Naive B cell (primary cell): Measurements from ENCODE around the gene CHEK2. TPM values are rescaled to one million over a fixed set of nuclear protein-coding genes. Genes with fewer than 3 reads are reported as not detected.
A peak's percentile ranks its signal among the peaks of the same experiment; 100 is the strongest.
"Not testable (repeated sequence)": the region's sequence is repeated elsewhere in the genome, so short reads cannot be mapped to it uniquely, and the experiment has no call there.

Source experiments
- ATAC-seq, 2 donors: fragments of 150-1000 bp; cut with Tn5 transposase; 2 replicates each; pipeline ENCODE4 v1.10.0; 2021; ENCODE audit warnings: low read depth in 2 of 2, mild to moderate bottlenecking in 2 of 2, moderate library complexity in 2 of 2
- DNase-seq: peaks from one replicate; pipeline ENCODE4 v3.0.0; 2022
- H3K27ac Mint-ChIP-seq, 6 donors: one replicate each; pipeline ENCODE4 v1.8.0; 2020 to 2022; ENCODE audit warnings: mild to moderate bottlenecking in 6 of 6, mixed read lengths in 6 of 6, moderate library complexity in 5 of 6, inconsistent platforms in 2 of 6
- H3K27me3 Mint-ChIP-seq, 3 donors: one replicate each; pipeline ENCODE4 v1.8.0; 2021 to 2022; ENCODE audit warnings: mixed read lengths in 3 of 3, mild to moderate bottlenecking in 1 of 3
- H3K36me3 Mint-ChIP-seq, 2 donors: one replicate each; pipeline ENCODE4 v1.8.0; 2020 to 2022; ENCODE audit warnings: mixed read lengths in 2 of 2, inconsistent platforms in 1 of 2, mild to moderate bottlenecking in 1 of 2
- H3K4me1 Mint-ChIP-seq, 3 donors: one replicate each; pipeline ENCODE4 v1.8.0; 2020 to 2022; ENCODE audit warnings: mixed read lengths in 3 of 3, inconsistent platforms in 1 of 3, mild to moderate bottlenecking in 1 of 3, moderate library complexity in 1 of 3
- H3K4me3 Mint-ChIP-seq, 8 donors: one replicate each; pipeline ENCODE4 v1.8.0; 2020 to 2022; ENCODE audit warnings: mild to moderate bottlenecking in 8 of 8, mixed read lengths in 8 of 8, moderate library complexity in 8 of 8, inconsistent platforms in 2 of 8
- H3K9me3 Mint-ChIP-seq, 7 donors: one replicate each; pipeline ENCODE4 v1.8.0; 2020 to 2022; ENCODE audit warnings: mixed read lengths in 7 of 7, mild to moderate bottlenecking in 5 of 7, inconsistent platforms in 2 of 7, moderate library complexity in 1 of 7
- polyA plus RNA-seq, 6 donors: library from polyadenylated mRNA; unstranded; fragments of 300-500 nt; fragmentation: Illumina TruSeq; gene quantifications; one replicate each; pipeline ENCODE4 v1.2.3, GENCODE V29; 2021; ENCODE audit warnings: low read depth in 6 of 6

The CHEK2 gene
- polyA plus RNA-seq, 6 donors from 2014 or later = 16.0 to 75.9 (median 21.9) TPM

GRCh38 chr22:28768701-28769393, 27.2 kb upstream of the CHEK2 start:
- Mint-ChIP-seq H3K4me3 (no peak overlapping the region), H3K27ac (no peak overlapping the region), H3K9me3 (peaks cover 0 to 8% (median 1%) of the 10 kb centered on the region in 7 donors), H3K4me1 (peaks cover 7 to 10% (median 8%) of the 10 kb centered on the region in 3 donors), H3K36me3 (peaks cover 0 to 7% of the 10 kb centered on the region in 2 donors), H3K27me3 (no peaks in the 10 kb centered on the region)
- ATAC-seq (no peak), DNase-seq (no peak)

- DNase-seq (no peak), ATAC-seq (no peak)
- Mint-ChIP-seq H3K4me3 (no peak overlapping the region), H3K9me3 (peaks cover 0 to 8% (median 1%) of the 10 kb centered on the region in 7 donors), H3K36me3 (no peaks in the 10 kb centered on the region), H3K27me3 (no peaks in the 10 kb centered on the region), H3K4me1 (peaks cover under 1 to 3% (median 1%) of the 10 kb centered on the region in 3 donors), H3K27ac (no peak overlapping the region)
These were observed 25.0 kb upstream of the CHEK2 start for GRCh38 chr22:28766628-28767027.

GRCh38 chr22:28762000-28762399, 20.4 kb upstream of the CHEK2 start:
- not testable (repeated sequence) for H3K36me3 Mint-ChIP-seq, H3K27ac Mint-ChIP-seq, H3K9me3 Mint-ChIP-seq, DNase-seq, H3K27me3 Mint-ChIP-seq, H3K4me3 Mint-ChIP-seq, ATAC-seq
- H3K4me1 Mint-ChIP-seq = peaks cover 16 to 25% (median 17%) of the 10 kb centered on the region in 3 donors

- Mint-ChIP-seq H3K9me3 (no peaks in the 10 kb centered on the region), H3K27me3 (no peaks in the 10 kb centered on the region), H3K36me3 (peaks cover 5 to 7% of the 10 kb centered on the region in 2 donors), H3K4me3 (peak overlapping the region in 3 of 8 donors; percentile 32 to 64 (median 57)), H3K27ac (peak overlapping the region in 2 of 6 donors; percentile 78 to 92), H3K4me1 (peaks cover 16 to 25% (median 17%) of the 10 kb centered on the region in 3 donors)
- DNase-seq (no peak), ATAC-seq (no peak)
These were observed 19.8 kb upstream of the CHEK2 start for GRCh38 chr22:28761449-28761755.

- H3K9me3 Mint-ChIP-seq = no peaks in the 10 kb centered on the region
- H3K27me3 Mint-ChIP-seq = no peaks in the 10 kb centered on the region
- ATAC-seq = peak; percentile 25 to 54
- peaks cover 7 to 11% of the 10 kb centered on the region in 2 donors for H3K36me3 Mint-ChIP-seq
- peak overlapping the region; percentile 20 to 83 (median 41) for H3K27ac Mint-ChIP-seq
- peak overlapping the region in 6 of 8 donors; percentile 44 to 80 (median 59) for H3K4me3 Mint-ChIP-seq
- peaks cover 16 to 25% (median 17%) of the 10 kb centered on the region in 3 donors for H3K4me1 Mint-ChIP-seq
- DNase-seq = no peak
These were observed 18.4 kb upstream of the CHEK2 start for GRCh38 chr22:28759861-28760560.

GRCh38 chr22:28754512-28754911, 12.9 kb upstream of the CHEK2 start:
- DNase-seq, H3K4me3 Mint-ChIP-seq, H3K9me3 Mint-ChIP-seq, H3K4me1 Mint-ChIP-seq, ATAC-seq, H3K27me3 Mint-ChIP-seq, H3K27ac Mint-ChIP-seq: not testable (repeated sequence)
- peaks cover 10 to 14% of the 10 kb centered on the region in 2 donors for H3K36me3 Mint-ChIP-seq

GRCh38 chr22:28750471-28750881, 8.9 kb upstream of the CHEK2 start:
- H3K36me3 Mint-ChIP-seq = peaks cover 10 to 12% of the 10 kb centered on the region in 2 donors
- H3K4me3 Mint-ChIP-seq = no peak overlapping the region
- peaks cover 0 to 13% (median 2%) of the 10 kb centered on the region in 3 donors for H3K4me1 Mint-ChIP-seq
- H3K27ac Mint-ChIP-seq = peak overlapping the region in 1 of 6 donors; percentile 63
- ATAC-seq (no peak), DNase-seq (no peak)
- H3K9me3 Mint-ChIP-seq = no peaks in the 10 kb centered on the region
- no peaks in the 10 kb centered on the region for H3K27me3 Mint-ChIP-seq

GRCh38 chr22:28743852-28744251, 2.2 kb upstream of the CHEK2 start:
- ATAC-seq = no peak
- Mint-ChIP-seq H3K27ac (peak overlapping the region in 2 of 6 donors; percentile 34 to 64), H3K36me3 (peaks cover under 1% of the 10 kb centered on the region in 2 donors)

GRCh38 chr22:28742562-28742962, 942 bp upstream of the CHEK2 start:
- Mint-ChIP-seq H3K4me1 (peaks cover 22 to 44% (median 25%) of the 10 kb centered on the region in 3 donors), H3K27ac (peak overlapping the region; percentile 77 to 98 (median 96)), H3K9me3 (no peaks in the 10 kb centered on the region), H3K4me3 (peak overlapping the region; percentile 91 to 99 (median 97)), H3K36me3 (no peaks in the 10 kb centered on the region), H3K27me3 (no peaks in the 10 kb centered on the region)
- ATAC-seq (no peak), DNase-seq (no peak)

More at GRCh38 chr22:28743852-28744251, 2.2 kb upstream of the CHEK2 start:
- Mint-ChIP-seq H3K9me3 (no peaks in the 10 kb centered on the region), H3K4me3 (peak overlapping the region in 4 of 8 donors; percentile 19 to 93 (median 56)), H3K27me3 (no peaks in the 10 kb centered on the region), H3K4me1 (peaks cover 20 to 37% (median 25%) of the 10 kb centered on the region in 3 donors)
- no peak for DNase-seq

- H3K4me3 Mint-ChIP-seq = peak overlapping the region; percentile 91 to 99 (median 97)
- DNase-seq = no peak
- H3K4me1 Mint-ChIP-seq = peaks cover 22 to 44% (median 25%) of the 10 kb centered on the region in 3 donors
- ATAC-seq = no peak
- no peaks in the 10 kb centered on the region for H3K27me3 Mint-ChIP-seq
- peak overlapping the region; percentile 77 to 98 (median 96) for H3K27ac Mint-ChIP-seq
- no peaks in the 10 kb centered on the region for H3K9me3 Mint-ChIP-seq
- H3K36me3 Mint-ChIP-seq = no peaks in the 10 kb centered on the region
These were observed 328 bp downstream of the CHEK2 start for GRCh38 chr22:28741200-28741784.

GRCh38 chr22:28738876-28739275, 2.7 kb downstream of the CHEK2 start:
- ATAC-seq, DNase-seq, H3K27me3 Mint-ChIP-seq, H3K9me3 Mint-ChIP-seq: not testable (repeated sequence)
- peak overlapping the region in 2 of 8 donors; percentile 15 to 35 for H3K4me3 Mint-ChIP-seq
- peak overlapping the region in 1 of 6 donors; percentile 60 for H3K27ac Mint-ChIP-seq
- peaks cover 0 to 10% of the 10 kb centered on the region in 2 donors for H3K36me3 Mint-ChIP-seq
- H3K4me1 Mint-ChIP-seq = peaks cover 22 to 41% (median 25%) of the 10 kb centered on the region in 3 donors

- Mint-ChIP-seq H3K36me3 (peaks cover 0 to 11% of the 10 kb centered on the region in 2 donors), H3K4me3 (peak overlapping the region in 1 of 8 donors; percentile 35), H3K9me3 (no peaks in the 10 kb centered on the region), H3K27ac (peak overlapping the region in 1 of 6 donors; percentile 24), H3K4me1 (peaks cover 17 to 30% (median 19%) of the 10 kb centered on the region in 3 donors), H3K27me3 (no peaks in the 10 kb centered on the region)
- DNase-seq = no peak
- ATAC-seq = no peak
These were observed 3.9 kb downstream of the CHEK2 start for GRCh38 chr22:28737701-28738100.

GRCh38 chr22:28736301-28737155, 5.1 kb downstream of the CHEK2 start:
- Mint-ChIP-seq H3K36me3 (peaks cover 0 to 11% of the 10 kb centered on the region in 2 donors), H3K27me3 (no peaks in the 10 kb centered on the region), H3K4me1 (peaks cover 8 to 20% (median 9%) of the 10 kb centered on the region in 3 donors), H3K9me3 (no peaks in the 10 kb centered on the region), H3K27ac (peak overlapping the region in 1 of 6 donors; percentile 39), H3K4me3 (no peak overlapping the region)
- ATAC-seq (no peak), DNase-seq (no peak)
